ENCODE results near the gene TMEM120B.
A peak's percentile ranks its signal among the peaks of the same experiment; 100 is the strongest.

TMEM120B gene

DNA sequence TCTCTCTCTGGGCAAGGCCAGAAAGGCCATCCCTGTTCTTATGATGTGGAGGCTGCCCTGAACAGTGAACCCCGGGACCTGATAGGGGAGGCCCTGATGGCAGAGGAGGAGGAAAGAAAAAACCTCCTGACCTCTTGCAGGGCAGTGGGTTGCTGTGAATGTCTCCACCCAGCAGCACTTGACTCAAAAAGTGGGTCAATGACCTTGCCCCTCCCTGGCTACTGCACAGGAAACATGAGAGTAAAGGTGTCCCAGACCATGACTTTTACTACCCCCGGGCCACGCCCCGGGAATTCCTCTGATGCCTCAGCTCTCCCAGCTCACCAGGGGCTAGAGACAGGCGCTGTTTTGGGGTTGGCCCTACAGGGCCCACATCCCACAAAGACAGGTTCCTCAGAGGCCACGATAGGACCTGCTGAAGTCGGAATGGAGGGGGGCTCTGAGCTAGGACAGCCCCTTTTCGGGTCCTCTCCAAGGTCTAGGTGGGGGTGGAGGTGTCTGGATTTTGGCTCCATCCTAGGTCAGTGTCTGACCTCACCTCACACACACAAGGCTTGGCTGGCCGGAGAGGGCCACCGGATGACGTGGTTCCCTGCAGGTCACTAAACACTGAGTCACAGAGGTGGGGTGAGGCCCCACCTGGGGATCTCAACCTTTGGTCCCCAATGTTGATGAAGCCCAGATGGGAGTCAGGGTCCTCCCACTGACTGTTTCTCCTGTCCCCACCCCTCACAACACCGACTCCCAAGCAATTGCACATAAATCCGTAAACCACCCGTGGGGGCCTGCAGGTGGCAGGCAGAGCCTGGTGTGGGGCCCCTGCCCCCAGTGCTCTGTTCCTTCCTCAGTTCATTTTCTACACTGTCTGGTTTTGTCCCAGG lies 79.4 kb downstream of the TMEM120B start:
- DNase-seq (ENCODE audit: low read depth, low spot score): no peak

DNA sequence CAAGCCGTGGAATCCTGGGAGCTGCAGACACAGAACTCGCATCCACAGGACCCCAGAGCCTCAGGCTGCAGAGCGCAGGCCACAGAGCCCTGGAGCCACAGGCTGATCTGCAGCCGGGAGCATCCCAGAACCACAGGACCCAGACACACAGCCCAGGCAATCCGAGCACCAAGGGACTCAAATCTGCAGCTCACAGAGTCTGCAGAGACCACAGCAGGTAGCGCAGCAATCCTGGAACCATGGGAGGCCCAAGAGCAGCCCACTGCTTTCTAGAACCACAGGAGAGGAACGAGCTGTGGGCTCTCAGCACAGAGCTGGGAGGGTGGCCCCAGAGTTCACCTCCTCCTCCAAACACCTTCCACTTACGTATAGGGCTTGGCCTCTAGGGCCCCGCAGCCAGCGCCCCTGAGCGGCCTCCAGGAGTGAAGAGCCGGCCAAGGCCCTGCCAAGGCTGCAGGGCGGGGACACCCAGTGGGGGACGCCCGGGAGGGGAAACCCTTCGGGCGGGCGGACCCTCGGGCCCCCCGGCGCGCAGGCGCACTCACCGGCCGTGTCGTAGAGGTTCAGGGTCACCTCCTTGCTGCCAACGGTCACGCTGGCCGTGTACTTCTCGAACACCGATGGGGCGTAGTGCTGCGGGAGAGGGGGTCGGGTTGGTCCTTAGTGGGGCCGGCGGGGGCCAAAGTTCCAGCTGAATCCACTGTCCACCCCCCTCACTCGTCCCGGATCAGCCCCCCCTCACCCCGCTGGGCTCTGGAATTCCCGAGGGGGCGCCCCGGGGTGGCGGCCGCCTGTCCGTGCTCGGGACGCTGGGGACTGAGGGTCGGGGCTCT lies 80.3 kb downstream of the TMEM120B start:
- no peak for DNase-seq (ENCODE audit: low read depth, low spot score)

DNA sequence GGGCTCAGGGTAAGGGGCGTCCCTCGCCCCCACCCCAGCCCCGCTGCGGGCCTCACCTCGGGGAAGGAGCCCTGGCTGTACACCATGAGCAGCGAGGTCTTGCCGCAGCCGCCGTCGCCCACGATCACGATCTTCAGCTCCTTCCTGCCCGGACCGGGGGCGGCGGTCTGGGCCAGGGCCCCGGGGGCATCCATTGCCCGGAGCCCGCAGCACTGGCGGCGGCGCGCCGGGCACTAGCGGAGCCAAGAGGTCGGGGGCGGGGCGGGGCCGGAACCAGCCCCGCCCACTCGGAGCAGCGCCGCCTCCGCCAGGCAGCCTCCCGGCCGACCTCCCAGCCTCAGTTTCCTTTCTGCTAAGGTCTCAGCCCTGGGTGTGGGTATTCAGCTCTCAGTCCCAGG lies 80.9 kb downstream of the TMEM120B start, which contains the start of gene RHOF:
Gene RHOF (minus strand): TSS at position 249 of the 398 bp plus-strand sequence. CDS start 55 bp downstream, at position 194.
- DNase-seq (ENCODE audit: low read depth, low spot score): peak; percentile 55

DNA sequence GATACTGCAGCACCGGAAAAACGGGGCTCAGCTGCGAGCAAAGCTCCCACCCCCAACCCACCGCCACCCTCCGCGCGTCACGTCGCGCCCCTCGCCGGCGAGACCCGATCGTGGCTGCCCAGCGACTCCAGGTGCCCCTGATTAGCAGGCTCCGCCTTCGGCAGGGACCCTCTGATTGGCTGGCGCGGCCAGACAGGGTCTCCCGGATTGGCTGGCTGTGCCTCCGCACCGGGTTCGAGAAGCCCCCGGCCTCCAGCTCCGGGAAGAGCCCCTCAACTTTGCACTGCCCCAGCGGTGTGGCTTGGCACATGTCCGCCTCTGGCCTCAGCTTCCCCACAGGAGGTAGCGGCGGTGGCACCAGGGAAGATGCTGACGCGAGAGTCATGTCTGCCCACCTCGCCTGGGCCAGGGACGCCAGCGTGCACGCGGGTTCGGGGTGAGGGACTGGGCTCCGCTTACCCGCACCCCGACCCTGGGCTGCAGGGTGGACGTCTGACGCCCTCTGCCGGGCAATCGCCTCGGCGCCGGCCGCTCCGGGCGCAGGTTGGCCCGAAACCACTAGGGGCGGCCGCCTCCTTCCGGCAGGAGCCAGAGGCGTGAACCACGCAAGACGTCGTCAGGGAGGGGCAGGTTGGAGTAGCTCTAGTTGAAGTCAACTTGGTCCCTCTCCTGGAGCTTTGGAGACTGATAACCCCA lies 81.4 kb downstream of the TMEM120B start:
- DNase-seq (ENCODE audit: low read depth, low spot score): peak; percentile 97

DNA sequence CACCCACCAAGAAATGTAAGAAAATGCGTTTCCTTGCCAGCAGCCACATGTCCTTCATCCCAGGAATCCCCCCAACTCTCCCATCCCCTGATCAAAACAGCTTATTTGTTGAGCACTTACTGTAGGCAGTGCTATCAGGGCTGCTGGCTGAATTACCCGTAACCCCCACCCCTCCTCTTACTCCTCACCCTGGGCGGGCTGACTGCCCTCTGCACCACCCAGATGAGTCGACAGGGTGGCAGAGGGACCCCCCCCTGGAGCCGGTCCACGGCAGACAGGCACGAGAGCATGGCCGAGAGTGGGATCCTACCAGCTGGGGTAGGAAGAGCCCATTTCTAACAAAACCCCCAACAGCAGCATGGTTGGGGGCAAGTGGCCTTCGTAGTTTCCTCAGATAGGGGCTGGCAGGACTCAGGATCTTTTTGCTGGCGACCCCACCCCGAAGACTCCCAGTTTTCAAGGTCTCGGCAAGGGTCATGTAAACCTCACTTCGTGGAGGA lies 82.0 kb downstream of the TMEM120B start:
- no peak for DNase-seq (ENCODE audit: low read depth, low spot score)

GRCh38 chr12:121795034-121795968 lies 82.7 kb downstream of the TMEM120B start:
- peak; percentile 92 for DNase-seq (ENCODE audit: low read depth, low spot score)

DNA sequence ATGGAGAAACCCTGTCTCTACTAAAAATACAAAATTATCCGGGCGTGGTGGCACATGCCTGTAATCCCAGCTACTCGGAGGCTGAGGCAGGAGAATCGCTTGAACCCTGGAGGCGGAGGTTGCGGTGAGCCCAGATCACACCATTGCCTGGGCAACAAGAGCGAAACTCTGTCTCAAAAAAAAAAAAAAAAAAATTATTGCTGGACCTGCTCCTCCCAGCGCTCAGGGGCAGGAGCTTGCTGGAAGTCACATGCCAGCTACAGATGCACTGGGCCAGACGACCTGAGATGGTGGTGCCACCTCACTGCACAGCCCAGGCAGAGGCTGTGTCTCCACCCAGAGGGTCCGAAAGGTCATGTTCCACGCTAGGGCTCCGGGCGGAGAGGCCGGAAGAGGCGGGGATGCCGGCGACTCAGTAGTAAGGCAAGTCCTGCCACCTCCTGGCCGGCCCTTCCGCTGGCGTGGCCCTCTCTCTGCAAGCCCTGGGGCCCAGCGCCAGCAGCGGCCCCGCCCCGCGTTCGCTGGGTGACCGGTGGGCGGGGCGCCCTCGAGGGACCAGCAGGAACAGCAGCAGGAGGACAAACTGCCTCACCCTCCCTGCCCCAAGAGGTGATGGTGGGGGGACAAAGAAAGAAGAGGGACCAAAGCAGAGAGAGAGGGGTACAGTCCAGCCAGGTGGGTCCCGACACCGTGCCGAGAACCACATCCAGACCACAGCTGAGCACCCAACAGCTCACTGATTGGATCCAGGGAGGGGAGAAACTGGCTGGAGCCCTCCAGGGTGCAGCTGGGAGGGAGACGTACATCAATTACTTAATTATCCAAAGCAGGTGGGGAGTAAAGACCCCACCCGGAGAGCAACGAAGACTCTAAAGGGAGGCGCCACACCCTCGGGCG lies 84.6 kb downstream of the TMEM120B start:
- DNase-seq (ENCODE audit: low read depth, low spot score): peak; percentile 95

DNA sequence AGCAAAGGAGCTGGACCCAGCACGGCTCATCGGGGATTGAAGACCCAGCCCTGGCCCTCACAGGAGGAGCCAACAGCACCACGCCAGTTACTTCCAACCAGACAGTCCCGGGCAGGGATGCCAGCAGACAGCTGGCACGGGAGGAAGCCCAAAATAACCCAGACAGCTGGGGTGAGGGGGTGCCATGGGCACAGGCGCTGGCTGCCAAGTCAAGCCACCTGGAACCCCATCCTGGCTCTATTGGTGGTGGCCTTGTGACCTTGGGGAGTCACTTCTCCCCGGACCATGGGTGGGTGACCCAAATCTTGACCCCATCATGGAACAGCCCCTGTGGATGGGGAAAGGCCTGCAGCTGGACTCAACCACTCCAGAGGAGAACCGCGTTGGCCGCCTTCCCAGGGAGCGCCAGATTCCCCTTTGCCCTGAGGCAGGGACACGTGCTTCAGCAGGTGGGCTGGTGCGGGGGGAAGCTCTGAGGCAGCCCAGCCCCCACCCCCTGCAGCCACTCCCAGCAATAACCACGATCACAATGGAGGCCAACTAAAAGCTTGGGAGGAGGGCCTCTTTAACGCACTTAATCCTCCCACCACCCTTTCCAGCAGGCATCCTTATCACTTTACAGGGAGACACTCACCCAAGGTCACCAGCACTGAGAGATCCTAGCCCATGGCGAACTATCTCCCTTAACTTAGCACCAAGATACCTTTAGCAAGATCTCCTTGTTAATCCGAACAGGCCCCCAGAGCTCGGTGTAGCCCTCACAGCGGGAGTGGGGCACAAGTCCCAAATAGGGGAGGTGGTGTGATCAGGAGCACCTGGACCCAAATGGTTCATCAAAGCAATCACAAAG lies 85.6 kb downstream of the TMEM120B start:
- peak; percentile 61 for DNase-seq (ENCODE audit: low read depth, low spot score)

- DNase-seq (ENCODE audit: low read depth, low spot score): no peak
Observed at GRCh38 chr12:121798787-121799155, 86.2 kb downstream of the TMEM120B start.

DNA sequence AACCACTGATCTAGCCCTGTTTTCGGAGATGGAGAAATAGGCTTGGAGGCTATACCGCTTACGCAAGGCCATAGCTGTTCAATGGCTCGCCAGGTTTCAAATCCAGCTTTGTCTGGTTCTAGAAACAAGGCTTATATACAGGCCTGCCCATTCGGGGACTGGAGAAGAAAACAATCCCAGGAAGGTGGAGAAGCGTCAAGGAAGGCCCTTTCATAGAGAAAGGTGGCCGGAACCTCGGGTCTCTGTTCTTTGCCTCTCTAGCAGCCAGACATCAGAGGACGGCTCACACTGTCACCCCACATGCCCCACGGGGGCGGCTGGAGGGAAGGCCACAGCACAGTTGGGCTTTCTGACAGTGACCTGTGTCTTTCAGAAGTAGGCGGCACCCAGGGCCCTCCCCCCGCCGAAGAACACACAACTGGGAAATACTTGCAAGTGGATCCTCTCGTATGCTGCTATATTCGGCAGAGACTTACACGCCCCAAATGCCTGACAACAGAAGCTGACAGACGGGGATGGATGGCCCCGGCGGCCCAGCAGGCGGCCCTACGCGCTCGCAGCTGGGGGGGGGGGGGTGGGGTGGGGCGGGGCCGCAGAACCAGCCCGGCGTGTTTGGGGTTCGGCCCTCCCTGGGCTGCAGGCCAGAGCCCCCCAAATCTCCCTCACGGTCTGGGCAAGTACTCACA lies 86.7 kb downstream of the TMEM120B start:
- peak; percentile 82 for DNase-seq (ENCODE audit: low read depth, low spot score)

DNA sequence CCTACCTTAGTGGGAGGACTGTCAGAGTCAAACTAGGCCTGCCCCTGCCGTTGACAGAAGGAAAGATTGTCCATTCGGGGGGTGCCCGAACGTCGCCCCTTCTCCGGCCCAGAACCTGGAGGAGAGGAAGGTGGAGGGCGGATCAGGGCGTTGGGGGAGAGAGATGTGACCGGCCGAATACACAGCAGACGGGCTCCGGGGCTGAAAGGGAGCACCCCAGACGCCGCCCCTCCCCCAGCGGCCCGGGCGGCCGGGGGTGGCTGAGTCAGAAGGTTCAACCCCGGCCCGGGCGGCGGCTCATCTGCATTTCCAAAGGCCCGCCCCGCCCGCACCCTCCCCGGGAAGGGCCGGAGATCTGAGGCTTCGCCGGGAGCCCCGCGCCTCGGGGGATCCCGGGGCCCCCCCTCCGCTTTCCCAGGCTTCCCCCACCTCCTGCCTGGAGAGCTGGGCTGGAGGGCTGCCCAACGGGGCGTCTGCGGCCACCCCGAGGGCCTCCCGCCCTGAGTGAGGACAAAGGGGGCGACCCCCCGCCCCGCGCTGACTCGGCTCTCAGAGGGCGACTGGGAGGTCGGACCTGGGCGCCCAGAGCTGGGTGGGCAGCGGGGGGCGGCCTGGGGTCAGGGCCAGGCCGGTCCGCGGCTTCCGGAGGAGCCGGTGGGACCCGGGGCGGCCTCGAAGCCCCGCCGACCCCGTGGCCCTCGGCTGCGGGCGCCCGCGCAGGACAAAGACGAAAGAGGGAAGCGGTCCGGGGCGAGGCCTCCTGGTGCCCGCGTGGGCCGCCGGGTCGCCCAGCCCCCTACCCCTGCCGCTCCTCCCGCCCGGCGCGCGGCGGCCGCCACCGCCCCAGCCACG lies 87.5 kb downstream of the TMEM120B start:
- peak; percentile 97 for DNase-seq (ENCODE audit: low read depth, low spot score)

GRCh38 chr12:121800694-121801594 lies 88.4 kb downstream of the TMEM120B start:
- DNase-seq (ENCODE audit: low read depth, low spot score): peak; percentile 90

DNA sequence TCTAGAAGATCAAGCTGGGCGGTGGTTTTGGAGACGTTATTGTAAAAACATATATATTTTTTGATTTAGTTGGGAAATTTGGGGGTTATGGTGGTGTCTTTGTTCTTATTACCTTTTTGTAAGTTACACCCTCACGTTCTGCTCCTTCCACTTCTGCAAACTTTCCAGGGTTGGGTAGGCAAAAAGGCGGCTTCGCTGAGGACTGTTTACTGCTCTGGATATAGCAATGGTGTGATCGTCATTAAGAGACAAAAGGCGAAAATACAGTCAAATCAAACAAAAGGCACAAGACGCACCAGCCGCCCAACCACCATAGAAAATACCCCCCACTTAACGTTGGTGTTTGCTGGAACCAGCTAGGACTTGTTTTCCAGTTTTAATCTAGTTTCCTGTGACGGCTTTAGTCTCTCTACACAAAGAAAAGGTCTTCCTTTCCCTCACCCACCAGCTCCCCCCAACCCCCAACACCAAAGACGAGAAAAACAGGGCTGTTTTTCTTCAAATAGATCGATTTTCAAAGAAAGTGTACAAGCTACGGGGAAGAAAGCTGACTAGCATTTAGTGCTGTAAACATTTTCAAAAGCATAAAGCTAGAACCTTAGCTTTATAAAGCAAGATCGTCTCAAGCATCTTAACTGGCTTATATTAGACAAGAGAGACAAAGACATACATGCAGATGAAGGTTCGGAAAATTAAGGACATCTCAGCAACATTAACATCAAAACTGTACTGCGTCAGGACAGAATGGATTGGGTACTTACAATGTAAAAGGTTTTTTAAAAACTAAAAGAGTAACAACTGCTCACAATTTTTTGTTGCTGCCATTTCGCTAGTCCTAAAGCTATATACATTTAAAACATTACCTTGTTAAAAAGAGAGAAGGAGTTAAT lies 89.3 kb downstream of the TMEM120B start:
- DNase-seq (ENCODE audit: low read depth, low spot score): peak; percentile 68

- DNase-seq (ENCODE audit: low read depth, low spot score): no peak
Observed at GRCh38 chr12:121802485-121802842, 89.9 kb downstream of the TMEM120B start.

Measured in astrocyte of the hippocampus (primary cell).